GM18520 (cell line): ENCODE data around the gene RALGAPA1.
"Not testable (repeated sequence)": the region's sequence is repeated elsewhere in the genome, so short reads cannot be mapped to it uniquely, and the experiment has no call there.

ENCODE experiments used
- ATAC-seq: cut with Tn5 transposase; IDR thresholded peaks from one replicate; pipeline ENCODE4 v1.9.1; 2021; ENCODE audit not compliant: unreplicated experiment

RALGAPA1 gene

GRCh38 chr14:35632271-35632670, 176.8 kb downstream of the RALGAPA1 start:
- no peak for ATAC-seq

- no peak for ATAC-seq
These were observed 177.9 kb downstream of the RALGAPA1 start for GRCh38 chr14:35631071-35631805.

- ATAC-seq, result no peak
These were observed 180.1 kb downstream of the RALGAPA1 start for GRCh38 chr14:35628989-35629388.

GRCh38 chr14:35626947-35627346, 182.1 kb downstream of the RALGAPA1 start:
- ATAC-seq, result not testable (repeated sequence)

GRCh38 chr14:35621996-35622395, 187.1 kb downstream of the RALGAPA1 start:
- not testable (repeated sequence) for ATAC-seq

GRCh38 chr14:35619998-35620397, 189.1 kb downstream of the RALGAPA1 start:
- not testable (repeated sequence) for ATAC-seq

GRCh38 chr14:35619461-35619860, 189.6 kb downstream of the RALGAPA1 start:
- ATAC-seq, result not testable (repeated sequence)

- ATAC-seq, result no peak
These were observed 191.6 kb downstream of the RALGAPA1 start for GRCh38 chr14:35617500-35617899.

GRCh38 chr14:35607380-35607779, 201.7 kb downstream of the RALGAPA1 start:
- ATAC-seq, result no peak

- ATAC-seq, result no peak
These were observed 208.8 kb downstream of the RALGAPA1 start for GRCh38 chr14:35600253-35600652.

- ATAC-seq, result no peak
These were observed 214.5 kb downstream of the RALGAPA1 start for GRCh38 chr14:35594616-35595015.

- not testable (repeated sequence) for ATAC-seq
These were observed 221.7 kb downstream of the RALGAPA1 start for GRCh38 chr14:35587373-35587772.

- no peak for ATAC-seq
These were observed 230.5 kb downstream of the RALGAPA1 start for GRCh38 chr14:35578639-35579038.

GRCh38 chr14:35578135-35578534, 231.0 kb downstream of the RALGAPA1 start:
- no peak for ATAC-seq

GRCh38 chr14:35576856-35577255, 232.2 kb downstream of the RALGAPA1 start:
- ATAC-seq, result no peak

GRCh38 chr14:35576260-35576659, 232.8 kb downstream of the RALGAPA1 start:
- no peak for ATAC-seq

- ATAC-seq, result no peak
These were observed 235.2 kb downstream of the RALGAPA1 start for GRCh38 chr14:35573911-35574310.

- ATAC-seq, result no peak
These were observed 237.5 kb downstream of the RALGAPA1 start for GRCh38 chr14:35571598-35571997.

- no peak for ATAC-seq
These were observed 243.1 kb downstream of the RALGAPA1 start for GRCh38 chr14:35565871-35566464.

GRCh38 chr14:35558680-35559079, 250.4 kb downstream of the RALGAPA1 start:
- ATAC-seq, result no peak

- ATAC-seq, result no peak
These were observed 251.8 kb downstream of the RALGAPA1 start for GRCh38 chr14:35557221-35557747.

- no peak for ATAC-seq
These were observed 252.5 kb downstream of the RALGAPA1 start for GRCh38 chr14:35556548-35556947.
